Measurements from ENCODE around the gene ZNF69.

DNA sequence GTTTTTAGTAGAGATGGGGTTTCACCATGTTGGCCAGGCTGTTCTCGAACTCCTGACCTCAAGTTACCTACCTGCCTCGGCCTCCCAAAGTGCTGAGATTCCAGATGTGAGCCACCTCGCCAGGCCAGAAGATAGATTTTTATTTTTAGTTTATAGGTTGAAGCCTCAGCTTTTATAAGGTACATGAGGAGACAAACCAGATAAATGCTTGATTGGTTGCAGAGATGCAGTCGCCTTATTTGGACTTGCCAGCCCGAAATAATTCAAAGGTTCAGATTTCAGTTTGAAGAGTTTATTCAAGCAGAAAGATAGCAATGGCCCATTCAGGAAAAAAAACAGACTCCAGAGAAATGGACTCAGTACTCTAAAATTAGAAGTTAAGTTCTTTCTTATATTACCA is 3.1 kb downstream of the ZNF69 start:
- TF ChIP-seq CTCF (IDR thresholded peaks at IDR 0.05) (no peak), POLR2AphosphoS5 (IDR thresholded peaks at IDR 0.05; ENCODE audit: insufficient read depth in 1 of 2, low read depth in 1 of 2) (no peak), POLR2A (IDR thresholded peaks at IDR 0.05) (no peak)
